ENCODE measurements around the gene WNT7B.
A peak's percentile ranks its signal among the peaks of the same experiment; 100 is the strongest.

The WNT7B gene

GRCh38 chr22:45995405-45996101 lies 18.6 kb upstream of the WNT7B start:
- DNase-seq (ENCODE audit: low read depth), result no peak

GRCh38 chr22:45994491-45995404 lies 17.8 kb upstream of the WNT7B start:
- DNase-seq (ENCODE audit: low read depth), result peak; percentile 72

GRCh38 chr22:45993841-45994240 lies 16.9 kb upstream of the WNT7B start:
- no peak for DNase-seq (ENCODE audit: low read depth)

DNA sequence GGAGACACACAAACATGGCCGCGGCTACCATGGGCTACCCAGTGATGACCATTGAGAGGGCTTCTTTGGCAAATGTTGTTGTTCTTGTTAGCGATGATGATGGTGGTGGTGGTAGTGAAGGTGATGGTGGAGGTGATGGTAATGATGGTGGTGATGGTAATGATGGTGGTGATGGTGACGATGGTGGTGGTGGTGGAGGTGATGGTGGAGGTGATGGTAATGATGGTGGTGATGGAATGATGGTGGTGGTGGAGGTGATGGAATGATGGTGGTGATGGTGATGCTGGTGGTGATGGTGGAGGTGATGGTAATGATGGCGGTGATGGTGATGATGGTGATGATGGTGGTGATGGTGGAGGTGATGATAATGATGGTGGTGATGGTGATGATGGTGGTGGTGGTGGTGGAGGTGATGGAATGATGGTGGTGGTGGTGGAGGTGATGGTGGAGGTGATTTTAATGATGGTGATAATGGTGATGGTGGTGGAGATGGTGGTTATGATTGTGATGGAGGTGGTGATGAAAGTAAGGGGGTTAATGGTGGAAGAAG lies 16.3 kb upstream of the WNT7B start:
- no peak for DNase-seq (ENCODE audit: low read depth)

GRCh38 chr22:45992737-45993136 lies 15.8 kb upstream of the WNT7B start:
- DNase-seq (ENCODE audit: low read depth), result no peak

DNA sequence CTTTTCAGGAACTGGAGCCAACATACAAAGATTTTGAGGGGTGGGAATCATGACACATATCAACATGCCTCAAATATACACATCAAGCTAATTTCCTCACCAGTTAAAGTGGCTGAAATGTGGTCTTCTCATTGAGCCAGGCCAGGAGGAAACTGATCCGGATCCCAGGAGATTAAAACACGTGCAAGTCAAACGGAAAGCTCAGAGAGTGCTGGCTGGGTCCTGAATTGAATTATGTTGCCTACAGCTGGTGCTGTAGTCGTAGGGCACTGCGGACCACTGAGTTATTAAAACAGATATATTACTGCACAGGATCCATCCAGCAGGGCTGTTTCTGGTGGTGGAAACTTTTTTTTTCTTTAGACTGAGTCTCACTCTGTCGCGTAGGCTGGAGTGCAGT lies 14.1 kb upstream of the WNT7B start:
- no peak for DNase-seq (ENCODE audit: low read depth)

- no peak for DNase-seq (ENCODE audit: low read depth)
Measured at GRCh38 chr22:45987136-45987861, 10.3 kb upstream of the WNT7B start.

DNA sequence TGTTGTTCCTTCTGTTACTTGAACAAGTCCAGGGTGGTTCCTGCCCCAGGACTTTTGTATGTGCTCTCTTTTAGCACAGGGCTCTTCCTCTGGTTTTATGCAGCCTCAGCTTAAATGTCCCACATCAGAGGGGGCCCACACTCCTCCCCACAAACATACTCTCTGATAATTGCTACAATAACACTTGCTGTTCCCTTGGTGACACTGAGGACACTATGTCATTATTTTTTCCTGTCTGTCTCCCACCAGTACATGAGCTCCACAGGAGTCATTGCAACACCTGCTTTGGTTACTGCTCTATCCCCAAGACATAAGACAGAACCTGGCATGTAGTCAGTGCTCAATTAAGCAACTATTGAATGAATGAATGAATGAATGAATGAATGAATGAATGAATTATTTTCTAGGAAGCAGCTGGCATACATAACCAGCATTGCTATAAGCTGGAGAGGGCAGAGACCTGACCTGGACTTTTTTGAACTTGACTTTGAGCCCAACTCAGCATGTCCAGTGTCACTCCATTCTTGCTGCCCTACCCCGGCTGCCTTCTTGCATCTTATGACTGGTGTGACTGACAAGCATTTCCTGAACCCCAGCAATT lies 7.5 kb upstream of the WNT7B start:
- no peak for DNase-seq (ENCODE audit: low read depth)

DNA sequence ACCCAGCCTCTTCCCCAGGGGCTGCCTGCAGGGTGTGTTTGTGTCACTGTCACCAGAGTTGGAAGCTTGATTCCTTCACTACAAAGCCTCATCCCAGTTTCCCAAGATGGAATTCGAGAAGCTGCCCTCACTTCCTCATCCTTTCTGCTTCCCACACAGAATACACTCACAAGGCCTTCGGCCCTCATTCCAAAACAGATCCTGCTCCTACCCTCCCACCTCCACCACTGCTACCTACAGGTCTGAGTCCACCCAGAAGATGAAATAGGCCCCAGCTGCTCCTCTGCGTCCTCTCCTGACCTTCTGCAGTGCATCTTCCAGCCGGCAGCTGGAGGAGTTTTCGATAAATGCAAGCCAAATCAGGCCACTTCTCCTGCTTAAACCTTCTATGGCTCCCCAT lies 6.8 kb upstream of the WNT7B start:
- DNase-seq (ENCODE audit: low read depth), result no peak

DNA sequence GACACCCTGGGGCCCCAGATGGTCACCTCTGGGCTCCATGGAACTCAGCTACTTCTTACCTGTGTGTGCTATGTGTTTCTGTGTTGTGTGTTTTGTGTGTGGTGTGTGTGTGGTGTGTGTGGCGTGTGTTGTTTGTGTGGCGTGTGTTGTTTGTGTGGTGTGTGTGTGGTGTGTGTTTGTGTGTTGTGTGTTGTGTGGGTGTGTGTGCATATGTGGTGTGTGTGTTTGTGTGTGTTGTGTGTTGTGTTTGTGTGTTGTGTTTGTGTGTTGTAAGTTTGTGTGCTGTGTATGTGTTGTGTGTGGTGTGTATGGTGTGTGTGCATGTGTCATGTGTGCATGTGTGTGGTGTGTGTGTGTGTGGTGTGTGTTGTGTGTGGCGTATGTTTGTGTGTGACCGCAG lies 3.8 kb upstream of the WNT7B start:
- DNase-seq (ENCODE audit: low read depth), result no peak

GRCh38 chr22:45980268-45980570 lies 3.3 kb upstream of the WNT7B start:
- DNase-seq (ENCODE audit: low read depth), result no peak

GRCh38 chr22:45978275-45978713 lies 1.3 kb upstream of the WNT7B start:
- DNase-seq (ENCODE audit: low read depth), result no peak

DNA sequence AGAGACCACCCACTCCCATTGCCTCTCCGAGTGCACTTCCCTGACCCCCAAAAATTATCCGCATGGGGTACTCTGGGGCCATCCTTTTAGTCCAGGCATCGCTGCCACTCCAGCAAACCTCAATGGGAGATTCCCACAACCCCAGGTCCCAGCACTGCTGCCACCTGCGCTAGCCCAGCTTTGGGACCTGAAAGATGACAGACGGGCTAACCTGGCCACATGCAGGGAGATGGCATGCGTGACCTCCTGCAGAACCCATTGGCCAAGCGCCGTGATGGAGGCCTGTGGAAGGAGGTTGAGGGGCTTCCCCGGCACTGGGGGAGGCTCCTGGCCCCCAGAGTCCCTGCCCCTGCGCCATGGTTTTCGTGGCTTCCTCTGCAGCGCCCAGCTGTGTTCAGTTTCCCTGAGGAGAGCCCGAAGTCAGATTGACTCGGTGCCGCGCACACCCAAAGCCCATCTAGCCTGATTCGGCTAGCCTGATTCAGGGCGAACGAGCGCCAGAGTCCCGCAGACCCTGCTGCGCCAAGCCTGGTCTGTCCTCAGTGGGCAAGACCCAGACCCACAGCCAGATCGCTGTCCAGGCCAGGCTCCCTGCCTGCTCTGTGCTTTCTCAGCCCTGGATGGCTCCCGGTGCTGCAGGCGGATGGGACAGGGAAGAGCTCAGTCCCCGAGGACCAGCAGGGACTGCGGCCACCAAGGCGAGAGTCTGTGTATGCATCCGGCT lies 751 bp upstream of the WNT7B start:
- no peak for DNase-seq (ENCODE audit: low read depth)

GRCh38 chr22:45976254-45977002 lies 534 bp downstream of the WNT7B start:
- DNase-seq (ENCODE audit: low read depth), result no peak

DNA sequence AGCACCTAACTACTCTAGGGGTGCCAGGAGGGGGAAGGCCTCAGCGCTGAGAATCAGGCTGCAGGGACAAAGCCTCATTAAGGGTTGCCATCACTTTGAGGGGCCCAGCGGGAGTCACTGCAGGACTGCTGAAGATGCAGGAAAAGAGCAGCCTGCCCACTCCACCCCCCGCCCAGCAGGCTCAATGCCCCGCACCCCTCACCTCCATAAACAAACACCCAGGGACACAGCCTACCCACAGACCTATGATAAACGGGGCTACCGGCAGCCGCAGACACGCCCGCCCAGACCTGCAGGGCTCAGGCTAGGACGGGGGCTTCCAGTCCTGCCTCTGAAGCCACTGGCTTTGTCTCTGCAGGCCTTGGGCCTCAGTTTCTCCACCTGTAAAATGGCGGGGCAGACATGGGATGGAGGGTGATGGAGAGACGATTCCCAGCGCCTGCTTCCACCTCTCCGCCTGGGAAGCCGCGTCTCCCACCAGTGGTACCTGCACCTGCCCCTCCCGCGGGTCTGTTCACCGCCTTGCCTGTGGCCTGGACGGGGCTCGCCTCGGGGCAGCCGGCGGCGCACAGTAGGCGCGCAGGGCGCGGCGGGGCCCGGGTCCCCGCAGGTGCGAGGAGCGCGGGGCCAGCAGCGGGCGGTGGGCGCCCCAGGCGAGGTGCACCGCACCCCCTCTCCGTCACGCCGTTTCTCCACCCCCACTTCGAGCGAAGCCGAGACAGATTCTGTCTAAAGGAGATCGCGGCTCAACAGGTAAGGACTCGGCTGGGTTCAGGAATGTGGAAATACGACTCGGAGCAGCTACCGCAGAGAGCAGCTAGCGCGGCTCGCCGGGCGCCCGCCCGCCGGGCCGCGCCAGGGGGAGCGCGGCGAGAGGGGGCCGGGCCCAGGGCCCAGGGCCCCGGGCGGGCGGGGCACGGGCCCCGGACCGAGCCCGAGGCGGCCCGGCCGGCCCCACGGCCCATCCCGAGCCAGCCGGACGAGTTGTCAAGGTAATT lies 1.5 kb downstream of the WNT7B start:
- no peak for DNase-seq (ENCODE audit: low read depth)

DNA sequence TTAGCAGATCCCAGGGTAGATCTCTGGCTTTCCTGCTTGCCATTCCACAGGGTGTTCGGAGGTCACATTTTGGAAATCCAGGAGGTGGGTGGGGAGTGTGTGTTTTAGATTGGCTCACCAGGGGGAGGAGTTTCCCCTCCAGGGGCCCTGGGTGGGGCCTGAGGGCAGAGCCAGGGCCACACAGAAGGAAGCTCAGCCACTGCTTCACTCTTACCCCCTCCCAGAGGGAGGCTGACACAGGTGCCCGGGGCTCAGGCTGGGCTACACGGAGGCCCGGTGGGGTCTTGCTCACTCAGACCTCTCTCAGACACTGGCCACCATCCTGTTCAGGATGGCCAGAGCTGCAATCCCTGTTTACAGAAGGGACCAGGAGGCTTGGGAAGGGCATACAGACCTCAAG lies 2.5 kb downstream of the WNT7B start:
- DNase-seq (ENCODE audit: low read depth), result no peak

DNA sequence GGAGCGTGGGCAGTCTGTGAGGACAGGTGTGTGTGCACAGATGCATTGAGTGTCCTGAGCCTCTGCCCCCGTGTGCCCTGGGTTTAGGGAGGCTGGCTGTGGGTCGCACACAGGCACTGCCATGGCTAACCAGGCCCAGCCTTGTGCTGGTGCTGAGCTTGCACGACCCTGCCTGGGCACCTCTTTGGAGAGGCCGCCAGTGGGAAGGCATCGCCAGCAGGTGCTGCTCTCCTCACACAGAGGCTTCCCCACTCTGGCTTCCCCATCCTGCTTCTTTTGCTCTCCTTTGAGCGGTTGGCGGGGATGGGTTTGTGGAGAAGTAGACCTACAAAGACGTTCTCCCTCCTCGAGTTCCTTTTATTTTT lies 4.1 kb downstream of the WNT7B start:
- no peak for DNase-seq (ENCODE audit: low read depth)

DNA sequence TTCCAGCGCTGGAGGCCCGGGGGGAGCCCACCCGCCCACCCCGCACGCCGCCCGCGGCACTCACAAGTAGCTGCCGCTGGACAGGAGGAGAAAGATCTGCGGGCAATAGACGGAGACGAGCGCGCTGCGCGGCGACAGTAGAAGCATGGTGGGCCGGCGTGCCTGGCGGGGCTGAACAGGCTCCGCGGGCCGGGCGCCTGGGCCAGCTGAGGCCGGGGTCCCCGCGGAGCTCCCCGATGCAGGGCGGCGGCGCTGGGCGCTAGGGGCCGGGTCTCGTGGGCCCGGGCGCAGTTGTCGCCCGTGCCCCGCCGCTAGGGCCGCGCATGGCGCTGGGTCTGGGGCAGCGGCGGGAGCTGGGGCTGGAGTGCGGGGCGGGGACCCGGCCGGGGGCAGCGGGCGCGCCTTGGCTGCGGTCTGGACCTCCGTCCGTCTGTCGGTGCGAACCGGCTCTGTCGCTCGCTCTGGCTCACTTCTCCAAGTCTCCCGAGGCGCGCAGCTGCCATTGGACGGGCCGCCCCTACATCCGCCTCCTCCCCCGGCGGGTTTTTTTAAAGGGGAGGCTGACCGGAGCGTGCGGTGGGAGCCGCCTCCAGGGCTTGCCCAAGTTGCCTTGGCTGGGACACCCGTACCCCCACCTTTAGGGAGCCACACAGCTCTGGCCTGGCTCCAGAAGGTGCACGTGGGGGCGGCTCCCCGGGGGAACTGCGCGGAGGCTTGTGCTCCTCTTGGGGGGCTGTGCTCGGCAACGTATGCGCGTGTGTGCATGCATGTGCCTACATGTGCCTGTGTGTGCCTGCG lies 4.7 kb downstream of the WNT7B start:
- no peak for DNase-seq (ENCODE audit: low read depth)

Measured in stimulated activated CD8-positive, alpha-beta memory T cell treated with anti-CD3 and anti-CD28 coated beads, Interleukin-12 subunit alpha, Interleukin-12 subunit beta, amount 100 ng/mL, for 1 hour (primary cell).